HepG2 (cell line): ENCODE data around the gene COL18A1. TPM values are rescaled to one million over a fixed set of nuclear protein-coding genes. Genes with fewer than 3 reads are reported as not detected.

Experiments
- polyA plus RNA-seq, 8 experiments: library from polyadenylated mRNA; depleted of rRNA in 3 of 8; stranded (reverse) in 7 of 8; unstranded in 1 of 8; fragments of >200 nt; fragmentation: Illumina TruSeq in 4 of 8; extraction: Trizol in 4 of 8; gene quantifications; 2 replicates each; pipeline versions ENCODE4 v1.2.1 to v1.2.3, GENCODE V29; 2011 to 2016; ENCODE audit warnings: low read depth in 4 of 8, missing spikeins in 1 of 8, mixed read lengths in 1 of 8; ENCODE audit not compliant: insufficient read depth in 1 of 8
- total RNA-seq, 5 experiments: library from RNA; depleted of rRNA; stranded (reverse); fragments of >200 nt; fragmentation: Illumina TruSeq; extraction: Trizol; gene quantifications; 2 replicates each; pipeline ENCODE4 v1.2.3, GENCODE V29; 2016; ENCODE audit warnings: low read depth in 1 of 5
- TF ChIP-seq, protein P1 (sequence below), 2 experiments: fragments of 450-650 bp in 1 of 2; sonication (generic) in 1 of 2; formaldehyde crosslinking in 1 of 2; IDR thresholded peaks; 2 replicates each; pipeline versions ENCODE4 v1.6.1 to v1.8.0; 2016 to 2022; ENCODE audit warnings: antibody characterized with exemption in 1 of 2, mild to moderate bottlenecking in 1 of 2, missing genetic modification reagents in 1 of 2

The COL18A1 gene
- total and polyA plus RNA-seq, 2 of the 13 experiments (the other 11 are each of a cell fraction or from before 2014, with no cell fraction given), result 79.0 to 102 TPM

DNA sequence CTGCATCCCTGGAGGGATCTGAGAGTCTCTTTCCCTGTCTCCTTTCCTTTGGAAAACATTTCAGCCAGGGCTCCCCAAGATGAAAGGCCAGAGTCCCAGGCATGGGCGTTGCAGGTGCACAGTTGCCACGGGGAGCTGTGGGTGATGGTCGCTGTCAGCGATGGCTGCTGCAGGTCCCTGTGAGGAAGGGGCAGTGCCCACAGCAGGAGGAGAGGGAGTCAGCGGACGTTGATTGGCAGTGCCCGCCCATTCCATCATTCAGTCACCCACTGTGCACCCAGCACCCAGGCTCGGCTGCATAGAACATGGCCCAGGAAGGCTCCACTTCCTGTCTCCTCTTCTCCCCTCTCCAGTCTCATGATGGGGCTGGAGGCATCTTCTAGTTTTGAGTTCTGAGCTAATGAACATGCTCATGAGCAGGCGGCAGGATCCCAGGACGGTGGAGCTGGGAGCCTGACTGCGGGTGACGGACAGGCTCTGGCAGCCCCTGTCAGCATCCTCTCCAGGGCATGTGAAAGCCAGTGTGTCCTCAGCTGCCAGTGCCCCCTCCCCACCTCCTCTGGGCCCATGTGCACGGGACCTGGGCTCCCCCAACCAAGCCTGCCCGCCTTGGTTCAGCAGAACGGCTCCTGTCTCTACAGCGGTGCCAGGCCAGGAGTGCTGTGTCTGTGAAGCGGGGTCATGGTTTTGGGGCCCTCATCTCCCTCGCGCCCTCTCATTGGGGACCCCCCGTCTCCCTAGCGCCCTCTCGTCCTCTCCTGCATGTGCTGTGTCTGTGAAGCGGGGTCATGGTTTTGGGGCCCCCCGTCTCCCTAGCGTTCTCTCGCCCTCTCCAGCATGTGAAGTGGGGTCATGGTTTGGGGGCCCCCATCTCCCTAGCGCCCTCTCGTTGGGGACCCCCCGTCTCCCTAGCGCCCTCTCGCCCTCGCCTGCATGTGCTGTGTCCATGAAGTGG, 24.5 kb downstream of the COL18A1 start (continued):
- TF ChIP-seq, protein P1, sequence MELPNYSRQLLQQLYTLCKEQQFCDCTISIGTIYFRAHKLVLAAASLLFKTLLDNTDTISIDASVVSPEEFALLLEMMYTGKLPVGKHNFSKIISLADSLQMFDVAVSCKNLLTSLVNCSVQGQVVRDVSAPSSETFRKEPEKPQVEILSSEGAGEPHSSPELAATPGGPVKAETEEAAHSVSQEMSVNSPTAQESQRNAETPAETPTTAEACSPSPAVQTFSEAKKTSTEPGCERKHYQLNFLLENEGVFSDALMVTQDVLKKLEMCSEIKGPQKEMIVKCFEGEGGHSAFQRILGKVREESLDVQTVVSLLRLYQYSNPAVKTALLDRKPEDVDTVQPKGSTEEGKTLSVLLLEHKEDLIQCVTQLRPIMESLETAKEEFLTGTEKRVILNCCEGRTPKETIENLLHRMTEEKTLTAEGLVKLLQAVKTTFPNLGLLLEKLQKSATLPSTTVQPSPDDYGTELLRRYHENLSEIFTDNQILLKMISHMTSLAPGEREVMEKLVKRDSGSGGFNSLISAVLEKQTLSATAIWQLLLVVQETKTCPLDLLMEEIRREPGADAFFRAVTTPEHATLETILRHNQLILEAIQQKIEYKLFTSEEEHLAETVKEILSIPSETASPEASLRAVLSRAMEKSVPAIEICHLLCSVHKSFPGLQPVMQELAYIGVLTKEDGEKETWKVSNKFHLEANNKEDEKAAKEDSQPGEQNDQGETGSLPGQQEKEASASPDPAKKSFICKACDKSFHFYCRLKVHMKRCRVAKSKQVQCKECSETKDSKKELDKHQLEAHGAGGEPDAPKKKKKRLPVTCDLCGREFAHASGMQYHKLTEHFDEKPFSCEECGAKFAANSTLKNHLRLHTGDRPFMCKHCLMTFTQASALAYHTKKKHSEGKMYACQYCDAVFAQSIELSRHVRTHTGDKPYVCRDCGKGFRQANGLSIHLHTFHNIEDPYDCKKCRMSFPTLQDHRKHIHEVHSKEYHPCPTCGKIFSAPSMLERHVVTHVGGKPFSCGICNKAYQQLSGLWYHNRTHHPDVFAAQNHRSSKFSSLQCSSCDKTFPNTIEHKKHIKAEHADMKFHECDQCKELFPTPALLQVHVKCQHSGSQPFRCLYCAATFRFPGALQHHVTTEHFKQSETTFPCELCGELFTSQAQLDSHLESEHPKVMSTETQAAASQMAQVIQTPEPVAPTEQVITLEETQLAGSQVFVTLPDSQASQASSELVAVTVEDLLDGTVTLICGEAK (IDR thresholded peaks at IDR 0.05), result no peak
- TF ChIP-seq, protein P1 (CRISPR knock-in tag; IDR thresholded peaks at IDR 0.05), result 0 out of 2 replicates have a peak, but pooled peaks have one; percentile 17
